ENCODE data around the gene LY6G6F.

The LY6G6F gene

GRCh38 chr6:31659649-31660380, 46.9 kb upstream of the LY6G6F start:
- Histone ChIP-seq H3K27me3 (ENCODE audit: control insufficient read depth in 3 of 3, insufficient read depth in 3 of 3, low read depth in 1 of 3, low read length in 3 of 3) (no peaks in the 10 kb centered on the region), H3K9ac (ENCODE audit: low read depth, low read length, poor library complexity) (peak overlapping the region; percentile 91), H3K4me3 (ENCODE audit: low read length in 2 of 2) (peak overlapping the region; percentile 67 to 91), H3K14ac (ENCODE audit: low read length) (no peak overlapping the region), H3K4me2 (ENCODE audit: insufficient read depth, low read length, poor library complexity, severe bottlenecking) (peak overlapping the region; percentile 82), H4K8ac (ENCODE audit: low read depth, low read length) (no peak overlapping the region), H3K18ac (ENCODE audit: low read length) (peak overlapping the region; percentile 62), H2AFZ (ENCODE audit: low read length) (peak overlapping the region; percentile 83), H3K23ac (ENCODE audit: low read depth, low read length, poor library complexity) (peak overlapping the region; percentile 70), H3K4me1 (ENCODE audit: control insufficient read depth in 2 of 2, insufficient read depth in 1 of 2, low read depth in 1 of 2, low read length in 2 of 2) (peaks cover 22 to 23% of the 10 kb centered on the region in 2 donors), H2BK12ac (ENCODE audit: low read length) (no peak overlapping the region), H3K36me3 (replicated peaks in 1 of 2; ENCODE audit: control insufficient read depth in 2 of 2, insufficient read depth in 2 of 2, low read length in 2 of 2) (peaks cover 15 to 66% of the 10 kb centered on the region in 2 donors), H2AK5ac (ENCODE audit: low read depth, low read length) (no peak overlapping the region), H4K91ac (ENCODE audit: low read depth, low read length, poor library complexity) (no peak overlapping the region), H3K4ac (ENCODE audit: low read length) (no peak overlapping the region), H3K9me3 (replicated peaks in 1 of 2; ENCODE audit: control insufficient read depth in 2 of 2, insufficient read depth in 1 of 2, low read depth in 1 of 2, low read length in 2 of 2) (no peaks in the 10 kb centered on the region), H2BK15ac (ENCODE audit: low read length) (no peak overlapping the region), H3K27ac (replicated peaks; ENCODE audit: low read length) (peak overlapping the region; percentile 63), H3K79me1 (ENCODE audit: low read depth, low read length) (peaks cover 11% of the 10 kb centered on the region), H2BK120ac (ENCODE audit: low read depth, low read length) (no peak overlapping the region), H2BK5ac (ENCODE audit: low read length) (no peak overlapping the region)
- no CpG with 5 or more reads among the region's 13 CpGs for WGBS, 2 donors (ENCODE audit: extremely low coverage in 2 of 2, insufficient read length in 2 of 2, insufficient replicate concordance in 1 of 2)
- no peak for DNase-seq (ENCODE audit: low spot score)

GRCh38 chr6:31660381-31661261, 46.0 kb upstream of the LY6G6F start, which contains the start of gene C6orf47:
C6orf47 (minus strand) TSS chr6:31660778; CDS start chr6:31659947, 831 bp downstream.
- Histone ChIP-seq H3K4me2 (ENCODE audit: insufficient read depth, low read length, poor library complexity, severe bottlenecking) (peak within 1 kb of the TSS; percentile 82), H2BK5ac (ENCODE audit: low read length) (peak within 1 kb of the TSS; percentile 32), H3K4ac (ENCODE audit: low read length) (no peak within 1 kb of the TSS), H2BK15ac (ENCODE audit: low read length) (no peak within 1 kb of the TSS), H3K18ac (ENCODE audit: low read length) (peak within 1 kb of the TSS; percentile 62), H3K27me3 (ENCODE audit: control insufficient read depth in 3 of 3, insufficient read depth in 3 of 3, low read depth in 1 of 3, low read length in 3 of 3) (no peaks in the 10 kb centered on the region), H3K9ac (ENCODE audit: low read depth, low read length, poor library complexity) (peak within 1 kb of the TSS; percentile 91), H2AK5ac (ENCODE audit: low read depth, low read length) (peak within 1 kb of the TSS; percentile 1), H2AFZ (ENCODE audit: low read length) (peak within 1 kb of the TSS; percentile 83), H4K8ac (ENCODE audit: low read depth, low read length) (no peak within 1 kb of the TSS), H3K14ac (ENCODE audit: low read length) (no peak within 1 kb of the TSS), H3K36me3 (replicated peaks in 1 of 2; ENCODE audit: control insufficient read depth in 2 of 2, insufficient read depth in 2 of 2, low read length in 2 of 2) (peaks cover 15 to 66% of the 10 kb centered on the region in 2 donors), H3K23ac (ENCODE audit: low read depth, low read length, poor library complexity) (peak within 1 kb of the TSS; percentile 70), H3K4me3 (ENCODE audit: low read length in 2 of 2) (peak within 1 kb of the TSS; percentile 67 to 91), H3K27ac (replicated peaks; ENCODE audit: low read length) (peak within 1 kb of the TSS; percentile 63), H2BK120ac (ENCODE audit: low read depth, low read length) (no peak within 1 kb of the TSS), H4K91ac (ENCODE audit: low read depth, low read length, poor library complexity) (no peak within 1 kb of the TSS), H3K9me3 (replicated peaks in 1 of 2; ENCODE audit: control insufficient read depth in 2 of 2, insufficient read depth in 1 of 2, low read depth in 1 of 2, low read length in 2 of 2) (no peaks in the 10 kb centered on the region), H3K4me1 (ENCODE audit: control insufficient read depth in 2 of 2, insufficient read depth in 1 of 2, low read depth in 1 of 2, low read length in 2 of 2) (peaks cover 22 to 23% of the 10 kb centered on the region in 2 donors), H2BK12ac (ENCODE audit: low read length) (no peak within 1 kb of the TSS), H3K79me1 (ENCODE audit: low read depth, low read length) (peaks cover 11% of the 10 kb centered on the region)
- DNase-seq (ENCODE audit: low spot score) = peak; percentile 72
- WGBS, 2 donors (ENCODE audit: extremely low coverage in 2 of 2, insufficient read length in 2 of 2, insufficient replicate concordance in 1 of 2) = no CpG with 5 or more reads among the region's 52 CpGs

- H2AK5ac ChIP-seq (ENCODE audit: low read depth, low read length) = no peak overlapping the region
- no peak overlapping the region for H2BK12ac ChIP-seq (ENCODE audit: low read length)
- H2BK15ac ChIP-seq (ENCODE audit: low read length) = no peak overlapping the region
- H3K36me3 ChIP-seq (replicated peaks in 1 of 2; ENCODE audit: control insufficient read depth in 2 of 2, insufficient read depth in 2 of 2, low read length in 2 of 2) = peaks cover 13 to 59% of the 10 kb centered on the region in 2 donors
- no CpG with 5 or more reads among the region's 12 CpGs for WGBS, 2 donors (ENCODE audit: extremely low coverage in 2 of 2, insufficient read length in 2 of 2, insufficient replicate concordance in 1 of 2)
- peak overlapping the region; percentile 23 for H3K27ac ChIP-seq (replicated peaks; ENCODE audit: low read length)
- DNase-seq (ENCODE audit: low spot score) = no peak
- no peak overlapping the region for H3K14ac ChIP-seq (ENCODE audit: low read length)
- no peak overlapping the region for H3K4ac ChIP-seq (ENCODE audit: low read length)
- H4K8ac ChIP-seq (ENCODE audit: low read depth, low read length) = no peak overlapping the region
- H3K79me1 ChIP-seq (ENCODE audit: low read depth, low read length) = peaks cover 15% of the 10 kb centered on the region
- no peak overlapping the region for H4K91ac ChIP-seq (ENCODE audit: low read depth, low read length, poor library complexity)
- no peak overlapping the region for H3K4me2 ChIP-seq (ENCODE audit: insufficient read depth, low read length, poor library complexity, severe bottlenecking)
- H3K4me3 ChIP-seq (ENCODE audit: low read length in 2 of 2) = peak overlapping the region in 1 of 2 donors; percentile 67
- H3K9me3 ChIP-seq (replicated peaks in 1 of 2; ENCODE audit: control insufficient read depth in 2 of 2, insufficient read depth in 1 of 2, low read depth in 1 of 2, low read length in 2 of 2) = no peaks in the 10 kb centered on the region
- no peaks in the 10 kb centered on the region for H3K27me3 ChIP-seq (ENCODE audit: control insufficient read depth in 3 of 3, insufficient read depth in 3 of 3, low read depth in 1 of 3, low read length in 3 of 3)
- no peak overlapping the region for H2BK5ac ChIP-seq (ENCODE audit: low read length)
- H3K9ac ChIP-seq (ENCODE audit: low read depth, low read length, poor library complexity) = no peak overlapping the region
- H2AFZ ChIP-seq (ENCODE audit: low read length) = peak overlapping the region; percentile 83
- no peak overlapping the region for H3K23ac ChIP-seq (ENCODE audit: low read depth, low read length, poor library complexity)
- no peak overlapping the region for H3K18ac ChIP-seq (ENCODE audit: low read length)
- no peak overlapping the region for H2BK120ac ChIP-seq (ENCODE audit: low read depth, low read length)
- H3K4me1 ChIP-seq (ENCODE audit: control insufficient read depth in 2 of 2, insufficient read depth in 1 of 2, low read depth in 1 of 2, low read length in 2 of 2) = peaks cover 22 to 25% of the 10 kb centered on the region in 2 donors
Observed at GRCh38 chr6:31661262-31662123, 45.2 kb upstream of the LY6G6F start.

Measured in neuronal stem cell (in vitro differentiated cells).